ENCODE data around the gene TREH. TPM values are rescaled to one million over a fixed set of nuclear protein-coding genes. Genes with fewer than 3 reads are reported as not detected.
"Not testable (repeated sequence)": the region's sequence is repeated elsewhere in the genome, so short reads cannot be mapped to it uniquely, and the experiment has no call there.

TREH gene
- total RNA-seq, 1 donor from 2014 or later: not detected

DNA sequence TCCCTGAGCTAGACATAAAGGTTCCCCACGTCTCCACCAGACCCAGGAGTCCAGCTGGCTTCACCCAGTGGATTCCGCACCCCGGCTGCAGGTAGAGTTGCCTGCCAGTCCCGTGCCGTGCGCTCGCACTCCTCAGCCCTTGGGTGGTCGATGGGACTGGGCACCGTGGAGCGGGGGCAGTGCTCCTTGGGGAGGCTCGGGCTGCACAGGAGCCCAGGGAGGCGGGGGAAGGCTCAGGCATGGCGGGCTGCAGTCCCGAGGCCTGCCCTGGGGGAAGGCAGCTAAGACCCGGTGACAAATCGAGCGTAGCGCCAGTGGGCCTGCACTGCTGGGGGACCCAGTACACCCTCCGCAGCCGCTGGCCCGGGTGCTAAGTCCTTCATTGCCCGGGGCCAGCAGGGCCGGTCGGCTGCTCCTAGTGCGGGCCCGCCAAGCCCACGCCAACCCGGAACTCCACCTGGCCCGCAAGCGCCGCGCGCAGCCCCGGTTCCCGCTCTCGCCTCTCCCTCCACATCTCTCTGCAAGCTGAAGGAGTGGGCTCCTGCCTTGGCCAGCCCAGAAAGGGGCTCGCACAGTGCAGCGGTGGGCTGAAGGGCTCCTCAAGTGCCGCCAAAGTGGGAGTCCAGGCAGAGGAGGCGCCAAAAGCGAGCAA lies 9.5 kb upstream of the TREH start:
- Histone ChIP-seq H4K20me1 (ENCODE audit: insufficient read depth, low read length) (no peaks in the 10 kb centered on the region), H3K4me1 (ENCODE audit: insufficient read depth, low read length) (peaks cover 16% of the 10 kb centered on the region), H2AFZ (ENCODE audit: low read depth, low read length) (peak overlapping the region; percentile 81), H3K9ac (ENCODE audit: low read length) (no peak overlapping the region), H3K27me3 (ENCODE audit: insufficient read depth, low read length) (peaks cover 5% of the 10 kb centered on the region), H3K36me3 (ENCODE audit: insufficient read depth, low read length) (no peaks in the 10 kb centered on the region), H3K79me2 (ENCODE audit: insufficient read depth, low read length) (no peaks in the 10 kb centered on the region), H3K9me3 (ENCODE audit: insufficient read depth, low read depth, low read length) (no peaks in the 10 kb centered on the region), H3K4me3 (ENCODE audit: insufficient read depth, low read depth, low read length) (no peak overlapping the region), H3K27ac (ENCODE audit: low read depth, low read length) (no peak overlapping the region), H3K4me2 (ENCODE audit: low read length) (peak overlapping the region; percentile 86)
- TF ChIP-seq EZH2 (IDR thresholded peaks at IDR 0.05; ENCODE audit: insufficient read depth, low read length): no peak
- TF ChIP-seq CTCF (IDR thresholded peaks at IDR 0.05; ENCODE audit: insufficient read depth, low read depth, low read length): no peak
- FAIRE-seq (no peak), DNase-seq (ENCODE audit: low read depth) (no peak)
- H3K27ac Mint-ChIP-seq (ENCODE audit: unreplicated experiment): no peak overlapping the region
- H3K27me3 Mint-ChIP-seq (ENCODE audit: low read depth, unreplicated experiment): peaks cover 2% of the 10 kb centered on the region
- no peaks in the 10 kb centered on the region for H3K36me3 Mint-ChIP-seq (ENCODE audit: low read depth, unreplicated experiment)
- H3K9me3 Mint-ChIP-seq (ENCODE audit: unreplicated experiment): no peaks in the 10 kb centered on the region
- H3K4me3 Mint-ChIP-seq (ENCODE audit: unreplicated experiment): no peak overlapping the region
- peaks cover 22% of the 10 kb centered on the region for H3K4me1 Mint-ChIP-seq (ENCODE audit: low read depth, unreplicated experiment)

DNA sequence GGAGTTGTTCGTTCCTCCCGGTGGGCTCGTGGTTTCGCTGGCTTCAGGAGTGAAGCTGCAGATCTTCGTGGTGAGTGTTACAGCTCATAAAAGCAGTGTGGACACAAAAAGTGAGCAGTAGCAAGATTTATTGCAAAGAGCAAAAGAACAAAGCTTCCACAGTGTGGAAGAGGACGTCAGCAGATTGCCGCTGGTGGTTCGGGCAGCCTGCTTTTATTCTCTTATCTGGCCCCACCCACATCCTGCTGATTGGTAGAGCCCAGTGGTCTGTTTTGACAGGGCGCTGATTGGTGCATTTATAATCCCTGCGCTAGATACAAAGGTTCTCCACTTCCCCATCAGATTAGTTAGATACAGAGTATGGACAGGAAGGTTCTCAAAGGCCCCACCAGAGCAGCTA lies 8.9 kb upstream of the TREH start:
- not testable (repeated sequence) for H3K9me3 ChIP-seq (ENCODE audit: insufficient read depth, low read depth, low read length); H3K9me3 Mint-ChIP-seq (ENCODE audit: unreplicated experiment); H3K36me3 Mint-ChIP-seq (ENCODE audit: low read depth, unreplicated experiment); H3K9ac ChIP-seq (ENCODE audit: low read length); H3K27ac Mint-ChIP-seq (ENCODE audit: unreplicated experiment); H4K20me1 ChIP-seq (ENCODE audit: insufficient read depth, low read length); H3K27me3 ChIP-seq (ENCODE audit: insufficient read depth, low read length); FAIRE-seq; DNase-seq (ENCODE audit: low read depth); H3K27me3 Mint-ChIP-seq (ENCODE audit: low read depth, unreplicated experiment); H3K36me3 ChIP-seq (ENCODE audit: insufficient read depth, low read length); H3K27ac ChIP-seq (ENCODE audit: low read depth, low read length); H3K4me3 ChIP-seq (ENCODE audit: insufficient read depth, low read depth, low read length); H3K79me2 ChIP-seq (ENCODE audit: insufficient read depth, low read length); H3K4me2 ChIP-seq (ENCODE audit: low read length); H2AFZ ChIP-seq (ENCODE audit: low read depth, low read length)
- Mint-ChIP-seq H3K4me1 (ENCODE audit: low read depth, unreplicated experiment) (peaks cover 21% of the 10 kb centered on the region), H3K4me3 (ENCODE audit: unreplicated experiment) (peak overlapping the region; percentile 10)
- peaks cover 16% of the 10 kb centered on the region for H3K4me1 ChIP-seq (ENCODE audit: insufficient read depth, low read length)

GRCh38 chr11:118687906-118688305 lies 8.5 kb upstream of the TREH start:
- FAIRE-seq (no peak), DNase-seq (ENCODE audit: low read depth) (no peak)
- H3K4me1 ChIP-seq (ENCODE audit: insufficient read depth, low read length): peaks cover 16% of the 10 kb centered on the region
- no peaks in the 10 kb centered on the region for H3K9me3 Mint-ChIP-seq (ENCODE audit: unreplicated experiment)
- no peak overlapping the region for H2AFZ ChIP-seq (ENCODE audit: low read depth, low read length)
- peaks cover 8% of the 10 kb centered on the region for H3K27me3 ChIP-seq (ENCODE audit: insufficient read depth, low read length)
- no peaks in the 10 kb centered on the region for H4K20me1 ChIP-seq (ENCODE audit: insufficient read depth, low read length)
- H3K4me1 Mint-ChIP-seq (ENCODE audit: low read depth, unreplicated experiment): peaks cover 17% of the 10 kb centered on the region
- no peak overlapping the region for H3K27ac Mint-ChIP-seq (ENCODE audit: unreplicated experiment)
- TF ChIP-seq CTCF (IDR thresholded peaks at IDR 0.05; ENCODE audit: insufficient read depth, low read depth, low read length) (no peak), EZH2 (IDR thresholded peaks at IDR 0.05; ENCODE audit: insufficient read depth, low read length) (no peak)
- no peak overlapping the region for H3K27ac ChIP-seq (ENCODE audit: low read depth, low read length)
- no peaks in the 10 kb centered on the region for H3K36me3 ChIP-seq (ENCODE audit: insufficient read depth, low read length)
- H3K4me3 ChIP-seq (ENCODE audit: insufficient read depth, low read depth, low read length): no peak overlapping the region
- no peaks in the 10 kb centered on the region for H3K36me3 Mint-ChIP-seq (ENCODE audit: low read depth, unreplicated experiment)
- H3K27me3 Mint-ChIP-seq (ENCODE audit: low read depth, unreplicated experiment): no peaks in the 10 kb centered on the region
- no peaks in the 10 kb centered on the region for H3K79me2 ChIP-seq (ENCODE audit: insufficient read depth, low read length)
- no peaks in the 10 kb centered on the region for H3K9me3 ChIP-seq (ENCODE audit: insufficient read depth, low read depth, low read length)
- H3K4me2 ChIP-seq (ENCODE audit: low read length): no peak overlapping the region
- no peak overlapping the region for H3K9ac ChIP-seq (ENCODE audit: low read length)
- H3K4me3 Mint-ChIP-seq (ENCODE audit: unreplicated experiment): peak overlapping the region; percentile 10
